HG03521 (cell line): ENCODE measurements around the gene CHRNB1.

Experiments
- ATAC-seq: cut with Tn5 transposase; IDR thresholded peaks from one replicate; pipeline ENCODE4 v1.9.1; 2021; ENCODE audit warnings: mild to moderate bottlenecking, moderate library complexity; ENCODE audit not compliant: unreplicated experiment

Gene CHRNB1

GRCh38 chr17:7437369-7437863 is 7.4 kb upstream of the CHRNB1 start:
- ATAC-seq, result no peak

- no peak for ATAC-seq
Observed at GRCh38 chr17:7437950-7438614, 6.8 kb upstream of the CHRNB1 start.

GRCh38 chr17:7438656-7439460 is 6.0 kb upstream of the CHRNB1 start:
- no peak for ATAC-seq

- ATAC-seq, result no peak
Observed at GRCh38 chr17:7439462-7440112, 5.3 kb upstream of the CHRNB1 start, which contains the start of gene FGF11. Gene FGF11, plus strand, starts transcription at chr17:7439512. Its CDS starts 109 bp downstream, at chr17:7439621.

GRCh38 chr17:7440113-7440833 is 4.6 kb upstream of the CHRNB1 start:
- no peak for ATAC-seq

GRCh38 chr17:7440834-7441195 is 4.0 kb upstream of the CHRNB1 start:
- ATAC-seq, result no peak

GRCh38 chr17:7441266-7441665 is 3.6 kb upstream of the CHRNB1 start:
- no peak for ATAC-seq

- no peak for ATAC-seq
Observed at GRCh38 chr17:7442142-7442541, 2.7 kb upstream of the CHRNB1 start.

GRCh38 chr17:7443499-7444485 is 1.1 kb upstream of the CHRNB1 start:
- ATAC-seq, result no peak

GRCh38 chr17:7445619-7445968 is 733 bp downstream of the CHRNB1 start:
- ATAC-seq, result no peak

- no peak for ATAC-seq
Observed at GRCh38 chr17:7448461-7448860, 3.6 kb downstream of the CHRNB1 start.

- no peak for ATAC-seq
Observed at GRCh38 chr17:7459961-7460545, 15.2 kb downstream of the CHRNB1 start.

GRCh38 chr17:7460850-7461660 is 16.2 kb downstream of the CHRNB1 start:
- no peak for ATAC-seq

- no peak for ATAC-seq
Observed at GRCh38 chr17:7462474-7463371, 17.9 kb downstream of the CHRNB1 start.

- ATAC-seq, result no peak
Observed at GRCh38 chr17:7463372-7463846, 18.5 kb downstream of the CHRNB1 start.

GRCh38 chr17:7464081-7464480 is 19.2 kb downstream of the CHRNB1 start:
- ATAC-seq, result no peak

GRCh38 chr17:7465597-7466275 is 20.9 kb downstream of the CHRNB1 start:
- no peak for ATAC-seq
